GM12878 (cell line): ENCODE results near the gene C3orf22. TPM values are rescaled to one million over a fixed set of nuclear protein-coding genes. Genes with fewer than 3 reads are reported as not detected.

Source experiments
- ATAC-seq: fragments of 200-7000 bp; cut with Tn5 transposase; 3 replicates; pipeline ENCODE4 v1.9.1; 2020; ENCODE audit warnings: mild to moderate bottlenecking, moderate library complexity
- BruUV-seq: library from RNA; stranded (reverse); fragments of 400-500 nt; replicated peaks from 2 replicates; lab custom pipeline; 2021; lab: Mats Ljungman, UMichigan
- CTCF ChIA-PET: fragments of 300-600 bp; sonication (Branson Sonifier 250); formaldehyde crosslinking; extraction: SDS; loops from one replicate; lab custom pipeline; 2021; ENCODE audit warnings: inconsistent platforms; lab: Yijun Ruan, JAX
- POLR2A ChIA-PET: fragments of 350-600 bp; formaldehyde crosslinking; extraction: SDS; loops from one replicate; lab custom pipeline; 2021; ENCODE audit warnings: inconsistent platforms; lab: Charles Lee
- RAD21 ChIA-PET: fragments of 300-600 bp; sonication (Branson Sonifier 250); formaldehyde crosslinking; loops from one replicate; lab custom pipeline; 2023; ENCODE audit warnings: antibody characterized with exemption; ENCODE audit not compliant: unreplicated experiment; lab: Charles Lee
- SMC1A ChIA-PET: fragments of 300-600 bp; sonication (Branson Sonifier 250); formaldehyde crosslinking; loops from one replicate; lab custom pipeline; 2023; ENCODE audit not compliant: unreplicated experiment, uncharacterized antibody; lab: Charles Lee
- DNase-seq: peaks from one replicate; pipeline ENCODE4 v3.0.0-alpha.2; 2011; ENCODE audit warnings: low read depth, low spot score
- FAIRE-seq: peaks from 3 replicates; lab custom pipeline; 2011; peaks lifted over from hg19 to GRCh38; lab: Jason Lieb, UNC
- H2AFZ ChIP-seq: 2 replicates; pipeline ENCODE4 v1.6.0; 2011; ENCODE audit warnings: low read depth, low read length, control low read depth; ENCODE audit not compliant: control insufficient read depth
- H3K27ac ChIP-seq: 2 replicates; pipeline ENCODE4 v1.5.1; 2011; ENCODE audit warnings: control low read depth; ENCODE audit not compliant: control insufficient read depth, insufficient read depth
- H3K27me3 ChIP-seq, 2 experiments: replicated peaks in 1 of 2; 2 replicates each; pipeline versions ENCODE4 v1.6.0 to v1.6.1; 2011; ENCODE audit warnings: low read length in 1 of 2; ENCODE audit not compliant: control insufficient read depth in 2 of 2, insufficient read depth in 2 of 2
- H3K36me3 ChIP-seq, 2 experiments: 2 replicates each; pipeline ENCODE4 v1.5.1; 2011; ENCODE audit warnings: low read length in 1 of 2; ENCODE audit not compliant: control insufficient read depth in 2 of 2, insufficient read depth in 2 of 2
- H3K4me1 ChIP-seq: 2 replicates; pipeline ENCODE4 v1.6.1; 2011; ENCODE audit warnings: mild to moderate bottlenecking, low read length, moderate library complexity, mixed read lengths; ENCODE audit not compliant: control insufficient read depth, insufficient read depth
- H3K4me2 ChIP-seq: 2 replicates; pipeline ENCODE4 v1.6.0; 2011; ENCODE audit warnings: control low read depth; ENCODE audit not compliant: control insufficient read depth, insufficient read depth
- H3K4me3 ChIP-seq: fragments of 200-600 bp; sonication (generic); 2 replicates; pipeline ENCODE4 v1.5.1; 2016
- H3K79me2 ChIP-seq: 2 replicates; pipeline ENCODE4 v1.6.0; 2011; ENCODE audit warnings: low read length; ENCODE audit not compliant: control insufficient read depth, insufficient read depth
- H3K9ac ChIP-seq: 2 replicates; pipeline ENCODE4 v1.8.0; 2011; ENCODE audit warnings: low read length, control low read depth, mixed read lengths; ENCODE audit not compliant: control insufficient read depth, insufficient read depth
- H3K9me3 ChIP-seq: replicated peaks from 3 replicates; pipeline ENCODE4 v1.5.1; 2011; ENCODE audit warnings: mild to moderate bottlenecking, low read length; ENCODE audit not compliant: control insufficient read depth, insufficient read depth
- H4K20me1 ChIP-seq: 2 replicates; pipeline ENCODE4 v1.6.0; 2011; ENCODE audit not compliant: control insufficient read depth, insufficient read depth
- ATF3 ChIP-seq: IDR thresholded peaks from 2 replicates; pipeline ENCODE4 v1.6.1; 2011; ENCODE audit warnings: low read depth, mild to moderate bottlenecking, low read length, moderate library complexity, borderline replicate concordance; ENCODE audit errors: extremely low read depth
- PRDM15 ChIP-seq: fragments of 450-650 bp; formaldehyde crosslinking; IDR thresholded peaks from 2 replicates; pipeline ENCODE4 v1.4.0; 2020; ENCODE audit warnings: mild to moderate bottlenecking, moderate library complexity
- WGBS: methylation state at CpG from one replicate; pipeline ENCODE4 v1.1.6; 2016; ENCODE audit warnings: low lambda C conversion rate; ENCODE audit not compliant: insufficient replicate concordance, insufficient coverage; ENCODE audit errors: missing lambda C conversion rate; 5-methylcytosine and 5-hydroxymethylcytosine counted together
- in situ Hi-C: fragments of 300-500 bp; cut with MboI; formaldehyde crosslinking; loops from 9 replicates; pipeline ENCODE4 v1.14.3; 2018; ENCODE audit warnings: mixed read lengths
- intact Hi-C: fragments of 100-400 bp; cut with micrococcal nuclease; formaldehyde crosslinking; loops from one replicate; pipeline ENCODE4 v1.14.2; 2022; ENCODE audit not compliant: unreplicated experiment
- polyA plus RNA-seq, 11 experiments: library from polyadenylated mRNA; depleted of rRNA in 4 of 11; unstranded in 6 of 11; stranded (reverse) in 5 of 11; fragments of >200 nt; fragmentation: Nextera tagmentation in 4 of 11; fragmentation: Illumina TruSeq in 1 of 11; extraction: Ambion mirVana in 4 of 11; extraction: Trizol in 1 of 11; gene quantifications; 1 replicate in 1 of 11; 2 replicates in 10 of 11; pipeline versions ENCODE4 v1.2.1 to v1.2.3, GENCODE V29; 2011 to 2016; ENCODE audit warnings: inconsistent platforms in 2 of 11, missing spikeins in 2 of 11, low read depth in 1 of 11
- total RNA-seq, 4 experiments: library from RNA; depleted of rRNA in 3 of 4; stranded (reverse); fragments of >200 nt in 3 of 4; fragmentation: Illumina TruSeq in 1 of 4; extraction: Trizol in 1 of 4; gene quantifications; 2 replicates each; pipeline versions ENCODE4 v1.2.1 to v1.2.3, GENCODE V29; 2013 to 2021

C3orf22 gene
- total and polyA plus RNA-seq, 10 of the 15 experiments (the other 5 are each of a cell fraction or from before 2014, with no cell fraction given) = not detected

- H3K9ac ChIP-seq = no peak overlapping the region
- H3K79me2 ChIP-seq = no peaks in the 10 kb centered on the region
- no peak overlapping the region for H3K4me3 ChIP-seq
- H3K36me3 ChIP-seq = no peaks in the 10 kb centered on the region
- no peaks in the 10 kb centered on the region for H4K20me1 ChIP-seq
- ATAC-seq = no peak
- peaks cover 0 to 10% of the 10 kb centered on the region in 2 experiments; a peak in 3 of 4 replicates for H3K27me3 ChIP-seq
- H3K4me2 ChIP-seq = no peak overlapping the region
- no peaks in the 10 kb centered on the region for H3K4me1 ChIP-seq
- H3K27ac ChIP-seq = no peak overlapping the region
- POLR2A ChIA-PET = no interaction called here
- 2% methylated on average over 3 of the region's 3 CpGs for WGBS
- DNase-seq = no peak
- FAIRE-seq = no peak
- no peak overlapping the region for H2AFZ ChIP-seq
- intact Hi-C loops (no loop called here), in situ Hi-C loops (no loop called here)
- H3K9me3 ChIP-seq = no peaks in the 10 kb centered on the region
- no peak for TF ChIP-seq PRDM15
- no peak for TF ChIP-seq ATF3
- RAD21 ChIA-PET = no interaction called here
- SMC1A ChIA-PET = no interaction called here
- no TSS peak for BruUV-seq
- CTCF ChIA-PET = no interaction called here
These were observed 10.1 kb upstream of the C3orf22 start for GRCh38 chr3:126568776-126569342.
